GM18873 (cell line): ENCODE measurements around the gene SCYL1.

ENCODE experiments used
- ATAC-seq: cut with Tn5 transposase; IDR thresholded peaks from one replicate; pipeline ENCODE4 v1.9.1; 2021; ENCODE audit warnings: mild to moderate bottlenecking, moderate library complexity, moderate number of reproducible peaks; ENCODE audit not compliant: unreplicated experiment, low FRiP score

Gene SCYL1

DNA sequence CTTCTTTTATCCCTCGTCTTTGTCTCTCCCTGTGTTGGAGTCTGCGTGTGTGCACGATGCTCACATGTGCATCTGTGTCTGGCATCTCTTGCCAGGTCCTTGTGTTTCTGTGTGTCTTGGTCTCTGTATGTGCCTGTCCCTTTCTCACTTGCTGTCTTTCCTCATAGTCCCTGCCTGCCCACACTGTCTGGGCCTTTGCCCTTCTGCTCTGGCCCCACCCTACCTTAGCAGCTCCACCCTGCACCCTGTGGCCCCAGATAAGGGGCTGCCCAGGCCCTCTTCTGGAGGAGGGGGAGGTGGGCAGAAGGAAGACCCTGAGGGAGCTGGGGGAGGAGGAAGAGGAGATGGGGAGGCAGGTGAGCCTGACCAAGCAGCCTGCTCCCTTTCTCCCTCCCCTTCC is 53.8 kb downstream of the SCYL1 start:
- ATAC-seq = no peak

DNA sequence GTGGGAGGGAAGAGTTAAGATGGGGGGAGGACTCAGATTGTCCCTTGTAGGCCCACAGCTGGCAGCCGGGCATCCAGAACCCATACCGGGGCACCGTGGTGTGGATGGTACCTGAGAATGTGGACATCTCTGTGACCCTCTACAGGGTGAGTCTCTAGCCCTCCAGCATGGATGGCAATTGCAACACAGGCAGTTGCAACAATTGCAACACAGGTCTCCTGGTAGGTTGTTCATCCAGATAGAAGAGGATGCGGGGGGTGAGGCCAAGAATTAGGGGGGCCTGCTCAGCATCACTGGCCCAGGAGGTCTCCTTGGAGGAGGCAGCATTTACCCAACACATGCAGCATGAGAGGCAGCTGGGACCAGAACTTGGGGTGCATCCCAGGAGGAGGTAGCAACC is 54.4 kb downstream of the SCYL1 start:
- ATAC-seq = no peak

DNA sequence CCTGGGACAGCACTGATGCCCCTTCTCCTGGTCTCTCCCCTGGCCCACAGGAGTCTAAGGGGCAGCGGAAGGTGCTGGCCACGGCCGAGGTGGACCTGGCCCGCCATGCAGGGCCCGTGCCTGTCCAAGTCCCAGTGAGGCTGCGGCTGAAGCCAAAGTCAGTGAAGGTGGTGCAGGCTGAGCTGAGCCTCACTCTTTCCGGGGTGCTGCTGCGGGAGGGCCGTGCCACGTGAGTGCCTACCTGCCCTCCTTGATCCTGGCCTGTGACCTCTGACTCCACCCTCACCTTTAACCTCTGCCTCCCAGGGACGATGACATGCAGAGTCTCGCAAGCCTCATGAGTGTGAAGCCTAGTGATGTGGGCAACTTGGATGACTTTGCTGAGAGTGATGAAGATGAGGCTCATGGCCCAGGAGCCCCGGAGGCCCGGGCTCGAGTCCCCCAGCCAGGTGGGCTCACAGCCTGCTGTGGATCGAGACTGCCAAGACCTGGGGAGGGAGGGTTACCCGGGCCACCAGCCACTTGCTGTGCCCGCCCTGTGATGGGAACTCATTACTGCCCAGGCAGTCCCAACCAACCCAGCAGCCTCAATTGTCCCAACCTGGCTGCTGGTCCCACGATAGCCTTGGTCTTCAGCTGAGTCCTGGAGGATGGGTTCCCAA is 55.3 kb downstream of the SCYL1 start:
- no peak for ATAC-seq

DNA sequence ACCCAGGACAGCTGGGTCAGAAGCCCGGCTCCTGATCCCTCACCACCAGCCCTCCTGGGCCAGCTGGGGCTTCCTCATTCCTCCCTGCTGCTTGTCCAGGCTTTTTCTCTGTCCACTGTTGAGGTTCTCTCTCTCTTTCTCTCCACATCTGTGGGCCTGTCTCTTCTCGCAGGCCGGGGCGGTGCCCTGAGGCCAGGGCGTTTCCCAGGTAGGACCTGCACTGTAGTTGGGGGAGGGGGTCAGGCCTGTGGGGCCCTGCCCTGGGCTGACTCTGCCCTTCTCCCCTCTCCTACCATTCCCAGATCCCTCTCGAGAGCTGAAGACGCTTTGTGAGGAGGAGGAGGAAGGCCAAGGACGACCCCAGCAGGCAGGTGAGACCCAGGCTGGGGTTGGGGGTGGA is 55.9 kb downstream of the SCYL1 start:
- no peak for ATAC-seq

DNA sequence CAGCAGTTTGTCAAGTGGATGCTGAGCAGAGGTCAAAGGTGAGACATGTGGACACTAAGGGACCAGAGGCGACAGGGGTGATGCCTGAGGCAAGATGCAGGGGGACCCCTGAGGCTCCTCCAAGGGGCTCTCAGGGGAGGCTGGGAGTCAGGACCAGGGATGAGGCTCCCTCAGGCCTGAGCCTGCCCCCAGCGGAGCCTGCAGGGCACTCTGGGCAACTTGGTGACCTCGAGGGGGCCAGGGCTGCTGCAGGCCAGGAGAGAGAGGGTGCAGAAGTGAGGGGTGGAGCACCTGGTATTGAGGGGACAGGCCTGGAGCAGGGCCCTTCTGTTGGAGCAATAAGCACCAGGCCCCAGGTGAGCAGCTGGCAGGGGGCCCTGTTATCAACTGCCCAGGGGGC is 57.0 kb downstream of the SCYL1 start:
- no peak for ATAC-seq

DNA sequence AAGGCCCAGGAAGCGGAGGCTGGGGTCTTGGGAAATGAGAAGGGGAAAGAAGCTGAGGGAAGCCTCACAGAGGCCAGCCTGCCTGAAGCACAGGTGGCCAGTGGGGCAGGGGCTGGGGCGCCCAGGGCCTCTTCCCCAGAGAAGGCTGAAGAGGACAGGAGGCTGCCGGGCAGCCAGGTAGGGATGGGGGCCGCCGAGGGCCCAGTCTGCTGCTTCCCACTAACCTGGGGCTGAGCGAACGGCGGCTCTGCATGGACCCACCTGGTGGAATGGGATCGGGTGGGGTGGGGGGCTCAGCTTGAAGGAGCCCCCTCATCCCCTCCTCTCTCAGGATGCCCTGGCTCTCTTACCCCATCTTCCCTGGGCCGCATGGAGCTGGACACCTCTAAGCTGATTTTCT is 58.7 kb downstream of the SCYL1 start:
- ATAC-seq = no peak

DNA sequence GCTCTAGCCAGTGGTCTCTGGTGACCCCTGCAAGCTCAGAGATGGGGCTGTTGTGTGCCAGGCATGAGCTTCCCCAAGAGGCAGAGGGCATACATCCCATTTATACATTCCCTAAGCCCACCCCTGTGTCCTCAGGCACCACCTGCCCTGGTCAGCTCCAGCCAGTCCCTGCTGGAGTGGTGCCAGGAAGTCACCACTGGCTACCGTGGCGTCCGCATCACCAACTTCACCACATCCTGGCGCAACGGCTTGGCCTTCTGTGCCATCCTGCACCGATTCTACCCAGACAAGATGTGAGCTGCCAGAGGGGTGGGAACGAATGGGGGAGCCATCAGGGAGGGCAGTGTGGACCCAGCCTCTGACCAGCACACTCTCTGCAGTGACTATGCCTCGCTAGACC is 59.2 kb downstream of the SCYL1 start:
- no peak for ATAC-seq

DNA sequence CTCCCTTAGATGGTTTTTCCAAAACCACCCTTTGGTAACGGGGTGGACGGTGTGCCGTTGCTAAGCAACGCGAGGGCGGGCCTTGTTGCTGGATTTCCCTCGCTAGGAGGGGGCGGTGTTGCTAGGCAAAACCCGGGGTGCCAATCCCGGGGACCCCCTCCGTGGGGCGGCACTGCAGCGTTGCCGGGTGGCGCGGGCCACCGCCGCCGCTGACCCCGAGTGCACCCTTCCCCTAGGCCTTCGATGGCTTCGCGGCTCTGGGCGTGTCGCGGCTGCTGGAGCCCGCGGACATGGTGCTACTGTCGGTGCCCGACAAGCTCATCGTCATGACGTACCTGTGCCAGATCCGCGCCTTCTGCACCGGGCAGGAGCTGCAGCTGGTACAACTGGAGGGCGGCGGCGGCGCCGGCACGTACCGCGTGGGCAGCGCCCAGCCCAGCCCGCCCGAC is 59.9 kb downstream of the SCYL1 start:
- ATAC-seq = no peak

DNA sequence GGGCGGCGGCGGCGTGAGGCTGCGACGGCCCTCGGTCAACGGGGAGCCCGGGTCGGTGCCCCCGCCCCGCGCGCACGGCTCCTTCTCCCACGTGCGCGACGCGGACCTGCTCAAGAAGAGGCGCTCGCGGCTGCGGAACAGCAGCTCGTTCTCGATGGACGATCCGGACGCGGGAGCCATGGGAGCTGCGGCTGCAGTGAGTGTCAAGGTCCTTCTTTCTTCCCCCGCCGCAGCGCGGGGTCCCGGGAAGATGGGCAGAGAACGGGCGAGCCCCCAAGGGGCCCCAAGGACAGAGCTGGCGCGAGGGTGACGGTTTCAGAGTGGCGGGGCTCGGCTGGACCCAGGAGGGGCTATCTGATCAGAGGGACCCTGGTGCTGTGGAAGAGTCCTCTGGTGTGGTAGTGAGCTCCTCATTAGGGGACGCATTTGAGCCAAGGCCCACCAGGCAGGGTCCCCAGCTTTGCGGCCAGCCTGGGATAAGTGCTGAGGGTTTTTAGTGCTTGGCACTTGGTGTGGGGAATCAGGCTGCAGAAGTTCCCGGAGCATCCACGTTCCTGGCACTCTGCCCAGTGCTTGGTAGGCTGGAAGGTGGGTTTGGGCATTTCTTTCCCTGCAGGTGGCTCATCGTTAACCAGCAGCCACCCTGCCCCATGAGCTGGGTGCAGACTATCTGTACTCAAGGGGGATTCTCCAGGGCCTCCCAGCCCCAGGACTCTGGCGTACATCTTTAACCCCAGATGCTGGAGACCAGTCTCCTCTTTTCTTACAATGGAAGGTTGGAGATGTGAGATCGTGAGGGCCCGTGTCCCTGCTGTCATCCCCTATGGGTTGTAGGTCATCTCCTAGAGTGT is 60.7 kb downstream of the SCYL1 start:
- ATAC-seq = no peak

DNA sequence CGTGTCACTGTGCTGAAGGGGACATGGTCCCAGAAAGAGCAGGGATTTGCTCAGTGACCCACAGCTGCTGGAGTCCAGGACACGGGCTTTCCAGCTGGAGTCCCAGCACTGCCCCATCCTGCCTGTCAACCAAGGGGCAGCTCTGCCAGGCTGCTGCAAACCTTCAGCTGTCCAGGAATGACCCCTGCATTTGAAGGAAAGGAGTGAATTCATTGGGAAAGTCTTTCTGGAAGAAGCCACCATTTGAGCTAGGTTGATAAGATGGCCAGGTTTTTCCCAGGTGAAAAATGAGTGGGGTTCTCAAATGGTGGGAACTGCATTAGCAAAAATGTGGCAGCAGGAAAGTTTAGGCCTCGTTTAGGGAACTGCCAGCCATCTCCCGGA is 61.4 kb downstream of the SCYL1 start:
- no peak for ATAC-seq

DNA sequence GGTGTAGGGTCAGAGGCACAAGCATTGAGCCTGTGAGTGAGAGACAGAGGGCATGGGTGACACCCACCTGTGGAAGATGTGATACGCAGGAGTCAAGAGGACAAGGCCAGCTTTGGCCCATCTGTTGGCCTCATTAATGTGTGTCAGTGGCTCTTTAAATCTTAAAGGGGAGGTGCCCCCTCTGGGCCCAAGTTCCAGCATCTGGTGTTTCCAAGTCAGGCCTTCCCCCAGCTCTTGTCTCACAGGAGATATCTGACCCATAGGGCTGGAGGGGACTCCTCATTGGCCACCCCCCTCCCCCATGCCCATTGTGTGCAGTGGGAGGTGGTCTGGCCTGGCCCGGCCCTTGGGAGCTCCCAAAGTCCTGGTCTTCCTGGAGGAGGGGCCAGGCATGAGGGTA is 61.8 kb downstream of the SCYL1 start:
- no peak for ATAC-seq
